ENCODE data around the gene NR3C1. TPM values are rescaled to one million over a fixed set of nuclear protein-coding genes. Genes with fewer than 3 reads are reported as not detected.

NR3C1 gene
- total RNA-seq, 1 donor from 2014 or later = 0.17 TPM

DNA sequence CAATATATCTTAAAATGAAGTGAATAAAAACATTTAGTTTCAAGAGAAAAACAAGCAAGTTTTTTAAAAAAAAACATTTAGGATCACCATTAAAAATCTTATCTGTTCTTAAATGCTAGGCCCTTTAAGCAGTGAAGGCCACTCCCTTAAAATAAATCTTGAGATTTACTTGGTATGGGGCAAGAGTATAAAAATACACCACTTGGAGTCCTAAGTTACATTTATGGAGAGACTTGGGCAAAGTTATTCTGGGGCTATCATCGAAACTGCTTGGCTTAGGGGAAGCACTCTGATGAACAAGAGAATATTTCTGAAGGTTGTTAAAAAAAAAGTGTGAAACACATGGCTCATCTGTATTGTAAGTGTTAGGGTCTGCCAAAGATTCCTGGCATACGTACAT is 97.4 kb downstream of the NR3C1 start:
- Histone ChIP-seq H3K9ac (no peak overlapping the region), H3K9me3 (ENCODE audit: low read depth) (no peaks in the 10 kb centered on the region), H3K27ac (no peak overlapping the region), H2AFZ (replicated peaks) (no peak overlapping the region), H3F3A (ENCODE audit: low read depth) (no peaks in the 10 kb centered on the region), H3K4me2 (no peak overlapping the region), H3K4me1 (no peaks in the 10 kb centered on the region), H3K4me3 (no peak overlapping the region), H4K20me1 (ENCODE audit: low read depth) (no peaks in the 10 kb centered on the region), H3K79me2 (ENCODE audit: low read depth) (no peaks in the 10 kb centered on the region), H3K27me3 (no peaks in the 10 kb centered on the region), H3K36me3 (no peaks in the 10 kb centered on the region)
- H3K4me1 Mint-ChIP-seq = no peaks in the 10 kb centered on the region
- no peaks in the 10 kb centered on the region for H3K27me3 Mint-ChIP-seq (ENCODE audit: insufficient read depth, low read depth)
- H3K4me3 Mint-ChIP-seq = no peak overlapping the region
- H3K27ac Mint-ChIP-seq = no peak overlapping the region
- no peak for DNase-seq (ENCODE audit: low spot score)
- TF ChIP-seq EZH2 (IDR thresholded peaks at IDR 0.05) (no peak), EZH2phosphoT487 (IDR thresholded peaks at IDR 0.05) (no peak)
- TF ChIP-seq, protein P1, sequence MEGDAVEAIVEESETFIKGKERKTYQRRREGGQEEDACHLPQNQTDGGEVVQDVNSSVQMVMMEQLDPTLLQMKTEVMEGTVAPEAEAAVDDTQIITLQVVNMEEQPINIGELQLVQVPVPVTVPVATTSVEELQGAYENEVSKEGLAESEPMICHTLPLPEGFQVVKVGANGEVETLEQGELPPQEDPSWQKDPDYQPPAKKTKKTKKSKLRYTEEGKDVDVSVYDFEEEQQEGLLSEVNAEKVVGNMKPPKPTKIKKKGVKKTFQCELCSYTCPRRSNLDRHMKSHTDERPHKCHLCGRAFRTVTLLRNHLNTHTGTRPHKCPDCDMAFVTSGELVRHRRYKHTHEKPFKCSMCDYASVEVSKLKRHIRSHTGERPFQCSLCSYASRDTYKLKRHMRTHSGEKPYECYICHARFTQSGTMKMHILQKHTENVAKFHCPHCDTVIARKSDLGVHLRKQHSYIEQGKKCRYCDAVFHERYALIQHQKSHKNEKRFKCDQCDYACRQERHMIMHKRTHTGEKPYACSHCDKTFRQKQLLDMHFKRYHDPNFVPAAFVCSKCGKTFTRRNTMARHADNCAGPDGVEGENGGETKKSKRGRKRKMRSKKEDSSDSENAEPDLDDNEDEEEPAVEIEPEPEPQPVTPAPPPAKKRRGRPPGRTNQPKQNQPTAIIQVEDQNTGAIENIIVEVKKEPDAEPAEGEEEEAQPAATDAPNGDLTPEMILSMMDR (IDR thresholded peaks at IDR 0.05) = no peak
- H3K36me3 Mint-ChIP-seq = peaks cover 7% of the 10 kb centered on the region
- no peaks in the 10 kb centered on the region for H3K9me3 Mint-ChIP-seq

DNA sequence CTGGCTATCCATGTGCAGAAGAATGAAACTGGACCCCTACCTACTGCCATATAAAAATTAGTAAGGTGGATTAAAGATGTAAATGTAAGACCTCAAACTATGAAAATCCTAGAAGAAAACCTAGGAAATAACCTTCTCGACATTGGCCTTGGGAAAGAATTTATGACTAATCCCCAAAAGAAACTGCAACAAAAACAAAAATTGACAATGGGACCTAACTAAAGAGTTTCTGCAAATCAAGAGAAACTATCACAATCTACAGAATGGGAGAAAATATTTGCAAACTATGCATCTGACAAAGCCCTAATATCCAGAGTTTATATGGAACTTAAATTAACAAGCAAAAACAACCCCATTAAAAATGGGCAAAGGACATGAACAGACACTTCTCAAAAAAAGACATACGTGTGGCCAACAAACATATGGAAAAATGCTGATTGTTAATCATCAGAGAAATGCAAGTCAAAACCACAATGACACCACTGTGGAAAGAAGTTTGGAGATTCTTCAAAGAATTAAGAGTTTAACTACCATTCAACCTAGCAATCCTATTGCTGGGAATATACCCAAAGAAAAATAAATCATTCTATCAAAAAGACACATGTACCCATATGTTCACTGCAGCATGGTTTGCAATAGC is 98.5 kb downstream of the NR3C1 start:
- no peak for DNase-seq (ENCODE audit: low spot score)
- Histone ChIP-seq H2AFZ (replicated peaks) (no peak overlapping the region), H3F3A (ENCODE audit: low read depth) (no peaks in the 10 kb centered on the region), H4K20me1 (ENCODE audit: low read depth) (no peaks in the 10 kb centered on the region), H3K4me3 (no peak overlapping the region), H3K9ac (no peak overlapping the region), H3K27ac (no peak overlapping the region), H3K4me2 (no peak overlapping the region), H3K4me1 (no peaks in the 10 kb centered on the region), H3K9me3 (ENCODE audit: low read depth) (no peaks in the 10 kb centered on the region), H3K27me3 (no peaks in the 10 kb centered on the region), H3K36me3 (no peaks in the 10 kb centered on the region), H3K79me2 (ENCODE audit: low read depth) (no peaks in the 10 kb centered on the region)
- no peak overlapping the region for H3K4me3 Mint-ChIP-seq
- H3K9me3 Mint-ChIP-seq = no peaks in the 10 kb centered on the region
- no peak for TF ChIP-seq EZH2phosphoT487 (IDR thresholded peaks at IDR 0.05)
- TF ChIP-seq, protein P1 (IDR thresholded peaks at IDR 0.05) = no peak
- peaks cover 7% of the 10 kb centered on the region for H3K36me3 Mint-ChIP-seq
- no peak overlapping the region for H3K27ac Mint-ChIP-seq
- H3K4me1 Mint-ChIP-seq = no peaks in the 10 kb centered on the region
- H3K27me3 Mint-ChIP-seq (ENCODE audit: insufficient read depth, low read depth) = no peaks in the 10 kb centered on the region

DNA sequence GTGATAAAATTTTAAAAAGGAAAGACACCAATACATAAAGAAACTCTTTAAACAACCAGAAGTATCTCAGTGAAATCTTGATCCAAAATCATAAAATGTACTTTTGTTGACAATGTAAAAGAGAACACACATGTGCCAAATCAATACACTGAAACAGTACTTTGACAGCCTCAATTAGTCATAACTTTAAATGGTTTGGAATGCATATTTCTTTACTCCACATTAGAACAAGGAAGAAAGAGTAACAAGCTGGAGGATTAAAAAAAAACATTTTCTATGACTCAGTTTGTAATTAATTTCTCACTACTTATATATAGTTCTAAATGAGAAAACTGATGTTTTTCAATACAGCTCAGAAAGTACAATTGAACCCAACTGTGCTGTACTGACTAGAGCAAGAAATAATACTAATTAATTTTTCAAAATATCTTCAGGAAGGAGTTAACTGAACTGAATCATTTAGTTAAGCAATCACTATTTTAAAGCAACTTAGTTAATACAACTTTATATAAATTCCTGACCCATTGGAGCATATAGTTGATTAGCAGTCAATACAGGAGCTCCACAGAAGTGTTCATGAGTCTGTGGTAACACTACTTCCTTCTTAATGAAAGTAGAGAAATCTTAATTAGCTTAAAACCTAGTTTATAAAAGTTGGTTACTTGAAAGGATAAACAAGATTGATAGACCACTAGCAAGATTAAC is 101.0 kb downstream of the NR3C1 start:
- Mint-ChIP-seq H3K36me3 (peaks cover 7% of the 10 kb centered on the region), H3K27ac (no peak overlapping the region), H3K9me3 (no peaks in the 10 kb centered on the region), H3K4me1 (no peaks in the 10 kb centered on the region), H3K4me3 (no peak overlapping the region), H3K27me3 (ENCODE audit: insufficient read depth, low read depth) (no peaks in the 10 kb centered on the region)
- Histone ChIP-seq H3K27me3 (no peaks in the 10 kb centered on the region), H2AFZ (replicated peaks) (no peak overlapping the region), H3K4me1 (no peaks in the 10 kb centered on the region), H4K20me1 (ENCODE audit: low read depth) (no peaks in the 10 kb centered on the region), H3F3A (ENCODE audit: low read depth) (no peaks in the 10 kb centered on the region), H3K4me2 (no peak overlapping the region), H3K9me3 (ENCODE audit: low read depth) (no peaks in the 10 kb centered on the region), H3K27ac (no peak overlapping the region), H3K79me2 (ENCODE audit: low read depth) (no peaks in the 10 kb centered on the region), H3K36me3 (no peaks in the 10 kb centered on the region), H3K9ac (no peak overlapping the region), H3K4me3 (no peak overlapping the region)
- no peak for TF ChIP-seq EZH2phosphoT487 (IDR thresholded peaks at IDR 0.05)
- TF ChIP-seq, protein P1 (IDR thresholded peaks at IDR 0.05) = no peak
- TF ChIP-seq EZH2 (IDR thresholded peaks at IDR 0.05) = no peak
- DNase-seq (ENCODE audit: low spot score) = no peak

Data from neural progenitor cell (in vitro differentiated cells).